Activated CD4-positive, alpha-beta T cell treated with anti-CD3 and anti-CD28 coated beads, Interleukin-2, amount 10 ng/mL, durations not matched to agents 7 days and 5 days (primary cell): ENCODE measurements around the gene SLX4IP. TPM values are rescaled to one million over a fixed set of nuclear protein-coding genes. Genes with fewer than 3 reads are reported as not detected.

Experiments
- CTCF ChIA-PET: fragments of 350-600 bp; sonication (Branson Sonifier 250); formaldehyde crosslinking; loops from one replicate; lab custom pipeline; 2021; ENCODE audit warnings: antibody characterized with exemption; lab: Charles Lee
- POLR2A ChIA-PET: fragments of 350-600 bp; sonication (Branson Sonifier 250); formaldehyde crosslinking; loops from one replicate; lab custom pipeline; 2021; ENCODE audit warnings: antibody characterized with exemption; lab: Charles Lee
- DNase-seq: peaks from one replicate; pipeline ENCODE4 v3.0.0-alpha.2; 2020
- H3K27ac Mint-ChIP-seq: one replicate; pipeline ENCODE4 v1.8.0; 2021; ENCODE audit warnings: mild to moderate bottlenecking, moderate library complexity, mixed read lengths
- H3K27me3 Mint-ChIP-seq: one replicate; pipeline ENCODE4 v1.8.0; 2021; ENCODE audit warnings: mixed read lengths
- H3K36me3 Mint-ChIP-seq: one replicate; pipeline ENCODE4 v1.8.0; 2021; ENCODE audit warnings: low read depth, mixed read lengths
- H3K4me1 Mint-ChIP-seq: one replicate; pipeline ENCODE4 v1.8.0; 2021; ENCODE audit warnings: mixed read lengths
- H3K4me3 Mint-ChIP-seq: one replicate; pipeline ENCODE4 v1.8.0; 2021; ENCODE audit warnings: mild to moderate bottlenecking, moderate library complexity, mixed read lengths
- H3K9me3 Mint-ChIP-seq: one replicate; pipeline ENCODE4 v1.8.0; 2021; ENCODE audit warnings: mixed read lengths
- total RNA-seq, 2 experiments: library from RNA; stranded (reverse); gene quantifications; one replicate each; pipeline ENCODE4 v1.2.3, GENCODE V29; 2021

Gene SLX4IP
- total RNA-seq, 2 experiments from 2014 or later = 9.2 to 9.5 TPM

DNA sequence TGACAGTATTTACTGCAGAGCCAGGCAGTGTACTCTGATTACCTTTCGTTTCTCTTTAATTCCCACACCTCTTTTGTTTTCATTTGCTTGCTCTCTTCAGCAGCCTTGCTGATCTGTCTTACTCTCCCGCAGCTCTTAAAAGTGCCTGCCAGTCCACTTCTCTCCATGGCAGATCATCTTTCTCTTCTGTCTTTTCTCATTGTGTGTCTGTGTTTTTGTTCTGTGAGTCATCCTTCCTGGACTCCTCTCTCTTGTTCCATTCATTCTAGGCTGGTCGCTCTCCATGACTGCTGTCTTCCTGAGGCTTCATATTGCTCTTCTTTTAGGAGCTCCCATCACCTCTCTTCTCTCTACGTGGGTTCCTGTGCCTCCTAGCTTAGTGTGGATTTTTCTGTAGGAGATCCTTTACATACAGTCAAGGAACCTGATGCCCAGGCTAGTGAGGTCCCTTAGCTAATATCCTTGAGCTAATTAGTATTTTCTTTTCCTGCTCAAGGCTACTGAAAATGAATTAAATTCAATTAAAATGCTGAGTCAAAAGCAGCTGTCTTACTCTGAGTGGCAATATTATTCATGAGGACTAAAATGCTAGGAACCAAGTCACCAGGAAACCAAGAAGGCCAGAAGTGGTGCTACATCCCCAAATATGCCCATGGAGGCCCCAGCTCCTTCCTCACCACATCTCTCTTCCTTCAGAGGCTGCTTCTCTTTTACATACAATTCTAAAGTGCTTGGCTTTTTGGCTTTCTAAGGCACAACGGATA lies 86.1 kb downstream of the SLX4IP start:
- Mint-ChIP-seq H3K27me3 (no peaks in the 10 kb centered on the region), H3K4me3 (no peak overlapping the region), H3K9me3 (peaks cover 2% of the 10 kb centered on the region), H3K4me1 (peaks cover 38% of the 10 kb centered on the region), H3K36me3 (peaks cover 7% of the 10 kb centered on the region), H3K27ac (no peak overlapping the region)
- CTCF ChIA-PET = interaction anchor here (0.7 to 1.8 kb wide), 4 partner anchors 8 to 267 kb away, joined by 3 to 5 read pairs (median 4); no protein-coding TSS in a partner anchor
- POLR2A ChIA-PET = no interaction called here
- no peak for DNase-seq

DNA sequence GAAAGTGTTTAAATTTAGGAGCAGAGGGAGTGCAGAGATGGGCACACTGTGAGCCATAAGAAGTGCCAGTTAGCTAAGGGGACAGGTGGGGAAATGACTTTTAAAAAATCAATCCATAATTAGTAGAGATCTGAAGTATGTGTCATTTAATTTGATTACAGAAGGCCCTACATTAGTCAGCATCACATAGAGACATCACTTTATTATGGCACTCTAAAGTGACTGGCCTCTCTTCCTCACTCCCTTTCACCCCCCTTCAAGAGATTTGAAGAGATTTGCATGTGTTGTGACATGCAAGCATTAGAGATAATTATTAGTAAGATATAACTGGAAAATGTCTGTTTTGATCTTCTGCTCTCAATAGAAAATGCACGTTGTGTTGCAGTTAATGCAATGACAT lies 86.7 kb downstream of the SLX4IP start:
- ChIA-PET POLR2A (no interaction called here), CTCF (interaction anchor here (0.7 to 1.8 kb wide), 4 partner anchors 9 to 268 kb away, joined by 3 to 5 read pairs (median 4); no protein-coding TSS in a partner anchor)
- Mint-ChIP-seq H3K4me3 (no peak overlapping the region), H3K4me1 (peaks cover 38% of the 10 kb centered on the region), H3K36me3 (peaks cover 7% of the 10 kb centered on the region), H3K27me3 (no peaks in the 10 kb centered on the region), H3K9me3 (peaks cover 2% of the 10 kb centered on the region), H3K27ac (no peak overlapping the region)
- no peak for DNase-seq

DNA sequence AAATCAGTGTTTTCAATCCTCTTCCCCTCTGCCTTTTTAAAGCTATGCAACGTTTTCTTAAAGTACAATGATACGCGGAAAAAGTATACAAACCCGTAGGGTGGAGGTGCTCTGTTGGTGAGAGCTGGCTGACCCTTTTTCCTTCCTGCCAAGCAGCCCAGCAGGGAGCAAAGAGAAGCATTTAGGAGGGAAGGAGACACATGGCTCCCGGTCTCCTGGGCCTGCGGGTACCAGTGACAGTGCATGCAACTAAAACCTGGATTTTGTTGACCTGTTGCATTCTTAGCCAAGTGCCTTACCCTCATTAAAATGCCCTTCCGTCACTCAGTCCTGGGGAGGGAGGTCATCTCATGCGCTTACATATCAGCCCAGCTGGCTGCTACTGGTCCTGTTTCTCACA lies 87.2 kb downstream of the SLX4IP start:
- Mint-ChIP-seq H3K9me3 (peaks cover 2% of the 10 kb centered on the region), H3K36me3 (peaks cover 7% of the 10 kb centered on the region), H3K4me3 (no peak overlapping the region), H3K27me3 (no peaks in the 10 kb centered on the region), H3K4me1 (peaks cover 38% of the 10 kb centered on the region), H3K27ac (no peak overlapping the region)
- ChIA-PET POLR2A (no interaction called here), CTCF (interaction anchor here (1.2 to 1.8 kb wide), 3 partner anchors 8 to 12 kb away, joined by 3 to 5 read pairs (median 5); no protein-coding TSS in a partner anchor)
- no peak for DNase-seq

DNA sequence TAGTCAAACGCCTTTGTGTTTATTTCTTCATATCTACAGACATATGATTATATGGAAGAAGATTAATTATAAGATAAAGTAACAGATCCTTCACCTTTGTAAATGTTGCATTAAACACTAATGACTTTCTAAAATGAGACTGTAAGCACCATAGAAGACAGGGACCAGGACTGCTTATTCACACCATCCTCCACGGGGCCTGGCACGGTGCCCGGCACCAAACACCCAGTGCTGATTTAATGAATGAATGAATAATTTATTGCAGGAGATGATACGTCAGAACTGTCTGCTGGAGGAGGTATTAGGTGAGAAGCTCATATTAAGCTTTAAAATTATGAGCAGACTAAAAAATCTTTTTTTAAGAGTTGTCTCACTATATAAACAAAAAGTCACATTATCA lies 88.3 kb downstream of the SLX4IP start:
- peaks cover 7% of the 10 kb centered on the region for H3K36me3 Mint-ChIP-seq
- peaks cover 2% of the 10 kb centered on the region for H3K9me3 Mint-ChIP-seq
- H3K4me1 Mint-ChIP-seq = peaks cover 38% of the 10 kb centered on the region
- DNase-seq = no peak
- ChIA-PET CTCF (no interaction called here), POLR2A (no interaction called here)
- no peak overlapping the region for H3K27ac Mint-ChIP-seq
- H3K4me3 Mint-ChIP-seq = no peak overlapping the region
- H3K27me3 Mint-ChIP-seq = no peaks in the 10 kb centered on the region

DNA sequence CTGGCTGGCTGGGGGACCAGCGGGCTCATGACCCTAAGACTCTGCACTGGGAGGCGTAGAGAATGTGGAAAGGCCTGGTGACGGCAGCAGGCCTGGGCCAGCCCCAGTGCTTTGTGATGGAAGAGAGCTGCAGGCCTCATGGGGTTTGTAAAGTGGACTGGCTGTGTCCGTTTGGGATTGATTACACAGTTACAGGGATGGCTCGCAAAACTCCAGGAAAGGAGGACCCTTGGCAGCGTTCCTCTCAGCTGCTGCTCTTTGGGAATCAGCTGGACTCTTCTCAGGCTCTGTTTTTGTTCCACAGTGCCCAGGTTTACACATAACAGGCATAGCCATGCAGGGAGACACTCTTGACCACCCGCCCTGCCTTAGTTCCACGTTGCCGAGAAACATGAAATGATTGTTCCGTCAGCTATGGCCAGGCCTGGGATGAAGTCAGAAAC lies 89.0 kb downstream of the SLX4IP start:
- POLR2A ChIA-PET = interaction anchor here (0.5 kb wide), 1 partner anchor 94 kb away, joined by 3 read pairs; no protein-coding TSS in a partner anchor
- no peaks in the 10 kb centered on the region for H3K27me3 Mint-ChIP-seq
- H3K9me3 Mint-ChIP-seq = peaks cover 2% of the 10 kb centered on the region
- peaks cover 7% of the 10 kb centered on the region for H3K36me3 Mint-ChIP-seq
- no peak overlapping the region for H3K4me3 Mint-ChIP-seq
- no peak for DNase-seq
- H3K27ac Mint-ChIP-seq = peak overlapping the region; percentile 22
- CTCF ChIA-PET = interaction anchor here (0.9 to 1.6 kb wide), 2 partner anchors 8 to 45 kb away, joined by 3 read pairs; no protein-coding TSS in a partner anchor
- H3K4me1 Mint-ChIP-seq = peaks cover 37% of the 10 kb centered on the region

DNA sequence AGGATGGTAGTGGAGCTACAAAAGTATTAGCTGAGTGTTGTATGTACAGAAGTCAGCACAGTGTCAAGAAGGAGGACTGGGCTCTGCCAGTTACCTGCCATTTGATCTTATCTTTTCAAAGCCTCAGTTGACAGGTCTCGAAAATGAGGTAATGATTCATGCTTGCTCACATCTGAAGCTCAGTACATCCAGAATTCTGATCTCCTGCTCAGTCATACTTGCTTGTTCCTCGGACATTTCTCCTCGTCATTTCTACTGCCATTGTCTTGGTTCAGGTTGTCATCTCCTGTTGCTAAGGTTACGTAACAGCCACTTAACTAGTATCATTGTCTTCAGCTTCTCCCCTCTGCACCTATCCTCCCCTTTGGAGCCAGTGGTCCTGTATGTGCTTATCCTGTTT lies 89.5 kb downstream of the SLX4IP start:
- no peak overlapping the region for H3K27ac Mint-ChIP-seq
- DNase-seq = no peak
- H3K9me3 Mint-ChIP-seq = peaks cover 2% of the 10 kb centered on the region
- H3K4me1 Mint-ChIP-seq = peaks cover 31% of the 10 kb centered on the region
- ChIA-PET POLR2A (interaction anchor here (0.5 kb wide), 1 partner anchor 95 kb away, joined by 3 read pairs; no protein-coding TSS in a partner anchor), CTCF (interaction anchor here (0.7 to 1.6 kb wide), 3 partner anchors 9 to 123 kb away, joined by 3 read pairs; no protein-coding TSS in a partner anchor)
- H3K36me3 Mint-ChIP-seq = peaks cover 7% of the 10 kb centered on the region
- no peak overlapping the region for H3K4me3 Mint-ChIP-seq
- H3K27me3 Mint-ChIP-seq = no peaks in the 10 kb centered on the region

DNA sequence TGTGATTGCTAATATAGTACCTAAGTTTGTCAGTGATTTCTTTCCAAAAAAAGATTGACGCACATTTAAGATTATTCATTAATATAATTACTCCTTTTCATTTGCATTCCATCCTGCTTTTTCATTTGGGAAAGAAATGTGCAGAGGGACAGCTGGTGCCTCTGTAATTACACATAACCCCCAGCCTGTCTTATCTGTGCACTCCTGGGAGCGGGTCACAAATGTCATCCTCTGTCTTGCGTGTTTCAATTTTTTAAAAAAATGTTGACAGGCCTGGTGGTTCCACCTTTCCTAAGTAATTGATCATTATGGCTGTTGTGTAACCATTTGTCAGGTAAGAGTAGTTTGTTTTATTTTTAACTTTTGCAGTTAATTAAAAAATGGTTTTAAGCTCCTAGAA lies 92.7 kb downstream of the SLX4IP start:
- Mint-ChIP-seq H3K27ac (no peak overlapping the region), H3K4me1 (peaks cover 13% of the 10 kb centered on the region)
- CTCF ChIA-PET = interaction anchor here (0.6 kb wide), 1 partner anchor 9 kb away, joined by 3 read pairs; no protein-coding TSS in a partner anchor

DNA sequence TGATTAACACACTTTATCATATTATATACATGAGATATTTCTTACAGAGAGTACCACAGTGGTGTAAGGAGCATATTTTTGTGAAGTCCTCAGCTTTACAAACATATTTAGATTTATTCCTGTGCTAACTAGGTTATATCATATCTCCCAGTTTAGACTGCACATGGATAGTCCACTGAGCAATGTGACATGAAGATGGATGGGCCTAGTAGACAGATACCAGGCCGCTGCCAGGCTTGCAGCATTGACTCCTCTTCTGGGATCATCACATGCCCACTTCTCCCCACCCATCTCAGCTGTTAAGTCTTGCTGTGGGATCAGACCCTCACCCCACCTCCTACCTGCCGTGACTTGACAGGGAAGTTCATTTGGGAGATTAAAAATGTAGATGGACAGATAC lies 95.8 kb downstream of the SLX4IP start:
- ChIA-PET CTCF (interaction anchor here (0.9 to 1.6 kb wide), 2 partner anchors 9 to 19 kb away, joined by 5 to 6 read pairs; no protein-coding TSS in a partner anchor), POLR2A (no interaction called here)
- H3K4me1 Mint-ChIP-seq = peaks cover 8% of the 10 kb centered on the region
- H3K4me3 Mint-ChIP-seq = no peak overlapping the region
- no peak for DNase-seq
- peaks cover 1% of the 10 kb centered on the region for H3K36me3 Mint-ChIP-seq
- H3K9me3 Mint-ChIP-seq = no peaks in the 10 kb centered on the region
- H3K27ac Mint-ChIP-seq = no peak overlapping the region
- H3K27me3 Mint-ChIP-seq = no peaks in the 10 kb centered on the region

More for the DNA sequence above, 92.7 kb downstream of the SLX4IP start:
- no peak for DNase-seq
- H3K36me3 Mint-ChIP-seq = peaks cover 7% of the 10 kb centered on the region
- H3K9me3 Mint-ChIP-seq = no peaks in the 10 kb centered on the region
- no peaks in the 10 kb centered on the region for H3K27me3 Mint-ChIP-seq
- H3K4me3 Mint-ChIP-seq = no peak overlapping the region
- POLR2A ChIA-PET = no interaction called here

DNA sequence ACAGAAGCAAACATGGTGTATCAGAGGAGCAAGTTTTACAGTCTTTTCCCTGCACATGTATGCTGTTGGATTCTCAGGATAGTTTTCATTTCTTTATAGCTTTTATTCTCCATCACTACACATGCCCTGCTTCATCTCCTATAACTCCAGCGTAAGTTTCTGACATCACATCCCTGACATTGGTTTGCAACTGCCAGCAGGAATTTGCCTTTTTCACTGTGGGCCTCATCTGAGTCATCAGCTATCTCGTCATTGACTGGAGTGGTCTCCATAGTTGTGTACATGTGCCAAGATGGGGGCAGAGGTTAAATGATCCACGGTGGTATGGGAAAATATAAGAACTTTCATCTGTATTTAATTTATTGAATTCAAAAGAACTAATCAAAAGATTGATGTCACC lies 96.7 kb downstream of the SLX4IP start:
- Mint-ChIP-seq H3K27ac (no peak overlapping the region), H3K4me1 (peaks cover 8% of the 10 kb centered on the region), H3K27me3 (no peaks in the 10 kb centered on the region), H3K4me3 (no peak overlapping the region), H3K36me3 (no peaks in the 10 kb centered on the region), H3K9me3 (no peaks in the 10 kb centered on the region)
- POLR2A ChIA-PET = no interaction called here
- CTCF ChIA-PET = no interaction called here
- no peak for DNase-seq

DNA sequence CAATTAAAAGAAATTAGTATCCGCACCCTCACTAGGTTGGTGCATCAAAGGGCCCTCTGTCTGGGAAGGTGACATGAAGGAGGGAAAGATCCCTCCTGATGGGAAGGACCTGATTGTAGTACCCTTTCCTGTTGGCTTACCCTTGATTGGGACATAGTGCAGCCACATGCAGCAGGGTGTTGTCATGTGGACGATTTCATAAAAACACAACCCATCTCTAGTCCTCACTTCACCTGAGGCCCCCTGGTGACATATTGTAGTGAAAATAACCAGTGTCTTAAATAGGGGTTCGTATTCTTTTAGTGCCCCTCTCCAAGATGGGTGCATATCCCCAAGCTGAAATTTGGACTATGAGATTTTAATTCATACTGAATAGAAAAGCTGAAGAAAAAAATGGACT lies 97.3 kb downstream of the SLX4IP start:
- POLR2A ChIA-PET = no interaction called here
- CTCF ChIA-PET = no interaction called here
- Mint-ChIP-seq H3K36me3 (no peaks in the 10 kb centered on the region), H3K27ac (no peak overlapping the region), H3K9me3 (no peaks in the 10 kb centered on the region), H3K27me3 (no peaks in the 10 kb centered on the region), H3K4me3 (no peak overlapping the region), H3K4me1 (peaks cover 8% of the 10 kb centered on the region)
- DNase-seq = no peak

DNA sequence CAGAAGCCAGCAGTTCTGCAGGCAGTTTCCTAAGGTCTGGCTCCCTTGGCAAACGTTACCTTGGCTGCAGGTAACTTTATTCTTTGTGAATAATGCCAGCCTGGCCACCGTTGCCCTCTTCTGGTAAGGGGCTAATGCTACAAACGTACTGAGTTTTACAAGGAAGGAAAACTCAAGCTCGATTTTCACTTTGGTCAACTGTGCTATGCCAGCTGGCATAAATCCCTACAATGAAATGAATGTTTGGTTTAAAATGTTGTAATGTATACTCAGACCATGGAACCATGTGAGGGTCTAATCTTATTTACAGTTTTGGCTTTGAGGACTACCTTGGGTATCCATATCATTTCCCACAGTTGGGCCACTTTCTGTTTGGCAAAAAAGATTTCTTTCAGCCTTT lies 101.4 kb downstream of the SLX4IP start:
- Mint-ChIP-seq H3K9me3 (no peaks in the 10 kb centered on the region), H3K4me3 (no peak overlapping the region)
- CTCF ChIA-PET = interaction anchor here (1.0 to 1.2 kb wide), 4 partner anchors 8 to 65 kb away, joined by 3 to 5 read pairs (median 3); no protein-coding TSS in a partner anchor

DNA sequence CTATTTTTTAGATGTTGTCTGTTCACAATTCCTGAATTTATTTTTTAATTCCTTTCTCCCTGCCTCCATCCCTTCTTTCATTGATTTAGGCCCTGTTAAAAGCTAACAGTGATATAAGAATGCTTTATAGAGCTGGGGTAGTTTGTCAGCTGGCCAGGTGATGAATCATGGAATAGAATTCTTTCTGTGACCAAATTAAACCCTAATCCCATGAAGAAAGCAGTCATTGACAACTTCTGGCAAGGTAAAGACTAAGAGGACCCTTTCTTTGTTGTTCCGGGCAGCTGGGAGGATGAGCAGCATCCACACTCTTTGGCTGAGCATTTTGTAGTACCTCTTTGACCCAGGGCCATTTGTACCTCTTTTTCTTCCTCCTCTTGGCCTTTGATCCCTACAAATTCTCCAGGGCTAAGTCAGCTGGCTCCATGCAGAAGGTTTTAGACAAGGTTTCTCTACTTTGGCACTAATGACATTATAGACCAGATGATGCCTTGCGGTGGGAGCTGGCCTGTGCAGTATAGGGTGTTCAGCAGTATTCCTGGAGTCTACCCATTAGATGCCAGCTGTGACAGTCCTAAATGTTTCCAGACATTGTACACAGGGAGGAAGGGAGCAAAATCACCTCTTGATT lies 102.9 kb downstream of the SLX4IP start:
- Mint-ChIP-seq H3K27ac (no peak overlapping the region), H3K4me1 (peaks cover 10% of the 10 kb centered on the region), H3K4me3 (no peak overlapping the region), H3K27me3 (no peaks in the 10 kb centered on the region), H3K36me3 (no peaks in the 10 kb centered on the region), H3K9me3 (no peaks in the 10 kb centered on the region)
- DNase-seq = no peak
- POLR2A ChIA-PET = no interaction called here
- CTCF ChIA-PET = interaction anchor here (1.2 kb wide), 1 partner anchor 10 kb away, joined by 3 read pairs; no protein-coding TSS in a partner anchor

More for the DNA sequence above, 101.4 kb downstream of the SLX4IP start:
- POLR2A ChIA-PET = no interaction called here
- Mint-ChIP-seq H3K27ac (no peak overlapping the region), H3K36me3 (no peaks in the 10 kb centered on the region), H3K4me1 (peaks cover 14% of the 10 kb centered on the region), H3K27me3 (no peaks in the 10 kb centered on the region)
- peak; percentile 57 for DNase-seq

DNA sequence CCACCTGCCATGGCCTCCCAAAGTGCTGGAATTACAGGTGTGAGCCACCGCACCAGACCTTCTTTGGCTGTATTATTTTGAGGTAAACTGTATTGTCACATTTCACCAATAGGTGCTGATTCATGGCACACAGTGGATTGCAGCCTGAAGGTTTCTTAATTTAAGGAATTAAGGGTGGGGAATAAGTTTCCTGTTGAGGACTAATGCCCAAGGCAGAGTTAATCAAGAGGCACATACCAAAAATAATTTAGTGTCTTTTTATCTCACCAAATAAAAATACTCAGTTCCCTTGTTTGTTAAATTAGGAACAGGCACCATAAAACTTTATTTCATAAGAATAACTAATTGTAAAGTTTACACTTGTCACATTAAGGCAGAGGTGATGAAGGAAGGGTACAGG lies 103.7 kb downstream of the SLX4IP start:
- H3K27ac Mint-ChIP-seq = no peak overlapping the region
- no peak for DNase-seq
- H3K9me3 Mint-ChIP-seq = no peaks in the 10 kb centered on the region
- no peak overlapping the region for H3K4me3 Mint-ChIP-seq
- POLR2A ChIA-PET = no interaction called here
- CTCF ChIA-PET = no interaction called here
- H3K27me3 Mint-ChIP-seq = no peaks in the 10 kb centered on the region
- H3K4me1 Mint-ChIP-seq = peaks cover 14% of the 10 kb centered on the region
- peaks cover 3% of the 10 kb centered on the region for H3K36me3 Mint-ChIP-seq
